IMR-90 (cell line): ENCODE results near the gene ATOSA.

Source experiments
- CEBPB ChIP-seq: IDR thresholded peaks from 2 replicates; pipeline ENCODE4 v1.6.1; 2012; ENCODE audit warnings: low read depth, low read length, improper control_type of control experiment
- CHD1 ChIP-seq: IDR thresholded peaks from 2 replicates; pipeline ENCODE4 v1.6.1; 2012; ENCODE audit warnings: low read depth, low read length, improper control_type of control experiment
- CTCF ChIP-seq: conservative IDR thresholded peaks from 2 replicates; pipeline ENCODE4 v1.5.1; 2012; ENCODE audit warnings: mild to moderate bottlenecking, low read depth, low read length, improper control_type of control experiment
- ELK1 ChIP-seq: fragments of 150-350 bp; IDR thresholded peaks from 2 replicates; pipeline ENCODE4 v1.6.1; 2016; ENCODE audit warnings: low read depth, mild to moderate bottlenecking, low read length, moderate library complexity, borderline replicate concordance
- MAFK ChIP-seq: IDR thresholded peaks from 2 replicates; pipeline ENCODE4 v1.6.1; 2012; ENCODE audit warnings: low read depth, low read length, improper control_type of control experiment
- MAZ ChIP-seq: IDR thresholded peaks from 2 replicates; pipeline ENCODE4 v1.6.1; 2012; ENCODE audit warnings: low read depth, mild to moderate bottlenecking, low read length, improper control_type of control experiment, moderate library complexity, borderline replicate concordance
- MXI1 ChIP-seq: IDR thresholded peaks from 2 replicates; pipeline ENCODE4 v1.6.1; 2012; ENCODE audit warnings: low read depth, mild to moderate bottlenecking, low read length, moderate library complexity, borderline replicate concordance
- NFE2L2 ChIP-seq: fragments of 150-350 bp; IDR thresholded peaks from 2 replicates; pipeline ENCODE4 v1.6.1; 2016; ENCODE audit warnings: low read depth, mild to moderate bottlenecking, low read length
- POLR2A ChIP-seq: IDR thresholded peaks from 2 replicates; pipeline ENCODE4 v1.6.1; 2012; ENCODE audit warnings: mild to moderate bottlenecking, low read depth, low read length
- RAD21 ChIP-seq: IDR thresholded peaks from 2 replicates; pipeline ENCODE4 v1.6.1; 2012; ENCODE audit warnings: low read length, improper control_type of control experiment
- RCOR1 ChIP-seq: IDR thresholded peaks from 2 replicates; pipeline ENCODE4 v1.6.1; 2012; ENCODE audit warnings: mild to moderate bottlenecking, low read length, improper control_type of control experiment; ENCODE audit not compliant: insufficient replicate concordance
- RFX5 ChIP-seq: IDR thresholded peaks from 2 replicates; pipeline ENCODE4 v1.8.0; 2012; ENCODE audit warnings: low read depth, mild to moderate bottlenecking, low read length, moderate library complexity
- SMC3 ChIP-seq: fragments of 150-350 bp; IDR thresholded peaks from 2 replicates; pipeline ENCODE4 v1.6.1; 2016; ENCODE audit warnings: low read depth, mild to moderate bottlenecking, antibody characterized with exemption, low read length, moderate library complexity

GRCh38 chr15:52645916-52646315, 33.3 kb downstream of the ATOSA start:
- TF ChIP-seq RAD21 = no peak
- TF ChIP-seq POLR2A = no peak
- TF ChIP-seq CHD1 = no peak
- no peak for TF ChIP-seq CTCF
- no peak for TF ChIP-seq MXI1
- no peak for TF ChIP-seq RCOR1
- no peak for TF ChIP-seq CEBPB
- no peak for TF ChIP-seq SMC3
- no peak for TF ChIP-seq MAFK
- TF ChIP-seq ELK1 = no peak
- TF ChIP-seq NFE2L2 = no peak
- TF ChIP-seq MAZ = no peak
- no peak for TF ChIP-seq RFX5
